Measurements from ENCODE around the gene HRNR.

HRNR gene

GRCh38 chr1:152197361-152197941 lies 26.5 kb downstream of the HRNR start:
- Histone ChIP-seq H3K27me3 (ENCODE audit: control insufficient read depth, insufficient read depth, low read length) (no peaks in the 10 kb centered on the region), H2AFZ (no peak overlapping the region), H3K4me1 (no peaks in the 10 kb centered on the region), H3K79me2 (no peaks in the 10 kb centered on the region), H3K9ac (no peak overlapping the region), H3K4me3 (ENCODE audit: low read depth, low read length) (no peak overlapping the region), H3K9me3 (ENCODE audit: control insufficient read depth, low read length) (no peaks in the 10 kb centered on the region), H3K27ac (no peak overlapping the region), H3K4me2 (ENCODE audit: low read length) (no peak overlapping the region), H3K36me3 (ENCODE audit: control insufficient read depth, insufficient read depth, low read length) (no peaks in the 10 kb centered on the region)
- TF ChIP-seq, protein P1, sequence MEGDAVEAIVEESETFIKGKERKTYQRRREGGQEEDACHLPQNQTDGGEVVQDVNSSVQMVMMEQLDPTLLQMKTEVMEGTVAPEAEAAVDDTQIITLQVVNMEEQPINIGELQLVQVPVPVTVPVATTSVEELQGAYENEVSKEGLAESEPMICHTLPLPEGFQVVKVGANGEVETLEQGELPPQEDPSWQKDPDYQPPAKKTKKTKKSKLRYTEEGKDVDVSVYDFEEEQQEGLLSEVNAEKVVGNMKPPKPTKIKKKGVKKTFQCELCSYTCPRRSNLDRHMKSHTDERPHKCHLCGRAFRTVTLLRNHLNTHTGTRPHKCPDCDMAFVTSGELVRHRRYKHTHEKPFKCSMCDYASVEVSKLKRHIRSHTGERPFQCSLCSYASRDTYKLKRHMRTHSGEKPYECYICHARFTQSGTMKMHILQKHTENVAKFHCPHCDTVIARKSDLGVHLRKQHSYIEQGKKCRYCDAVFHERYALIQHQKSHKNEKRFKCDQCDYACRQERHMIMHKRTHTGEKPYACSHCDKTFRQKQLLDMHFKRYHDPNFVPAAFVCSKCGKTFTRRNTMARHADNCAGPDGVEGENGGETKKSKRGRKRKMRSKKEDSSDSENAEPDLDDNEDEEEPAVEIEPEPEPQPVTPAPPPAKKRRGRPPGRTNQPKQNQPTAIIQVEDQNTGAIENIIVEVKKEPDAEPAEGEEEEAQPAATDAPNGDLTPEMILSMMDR (IDR thresholded peaks at IDR 0.05) = no peak

DNA sequence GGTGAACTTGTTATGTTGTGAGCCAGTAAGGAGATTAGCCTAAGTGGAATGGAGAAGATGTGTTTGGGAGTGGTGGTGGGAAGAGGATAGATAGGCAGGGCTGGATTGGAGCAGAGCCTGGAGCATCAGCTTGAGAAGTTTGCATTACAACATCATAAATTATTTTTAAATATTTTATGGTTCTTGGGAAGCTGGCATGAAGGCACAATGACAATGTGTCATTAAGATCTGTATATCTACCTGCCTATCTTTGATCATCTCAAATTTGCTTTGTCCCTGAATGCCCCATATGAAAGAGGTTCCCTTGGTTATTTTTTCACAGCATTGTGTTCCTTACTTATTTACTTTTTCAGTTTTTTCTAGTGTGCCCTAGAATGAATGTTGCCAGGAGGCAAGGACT lies 32.3 kb downstream of the HRNR start:
- no peak overlapping the region for H3K4me2 ChIP-seq (ENCODE audit: low read length)
- no peak overlapping the region for H3K9ac ChIP-seq
- H3K79me2 ChIP-seq = no peaks in the 10 kb centered on the region
- H3K27ac ChIP-seq = no peak overlapping the region
- TF ChIP-seq, protein P1 (IDR thresholded peaks at IDR 0.05) = no peak
- no peak overlapping the region for H2AFZ ChIP-seq
- no peaks in the 10 kb centered on the region for H3K9me3 ChIP-seq (ENCODE audit: control insufficient read depth, low read length)
- H3K4me3 ChIP-seq (ENCODE audit: low read depth, low read length) = no peak overlapping the region
- H3K27me3 ChIP-seq (ENCODE audit: control insufficient read depth, insufficient read depth, low read length) = no peaks in the 10 kb centered on the region
- no peaks in the 10 kb centered on the region for H3K4me1 ChIP-seq
- H3K36me3 ChIP-seq (ENCODE audit: control insufficient read depth, insufficient read depth, low read length) = no peaks in the 10 kb centered on the region

- no peak overlapping the region for H2AFZ ChIP-seq
- no peaks in the 10 kb centered on the region for H3K27me3 ChIP-seq (ENCODE audit: control insufficient read depth, insufficient read depth, low read length)
- no peaks in the 10 kb centered on the region for H3K4me1 ChIP-seq
- TF ChIP-seq, protein P1 (IDR thresholded peaks at IDR 0.05) = no peak
- no peaks in the 10 kb centered on the region for H3K36me3 ChIP-seq (ENCODE audit: control insufficient read depth, insufficient read depth, low read length)
- H3K4me3 ChIP-seq (ENCODE audit: low read depth, low read length) = no peak overlapping the region
- no peaks in the 10 kb centered on the region for H3K9me3 ChIP-seq (ENCODE audit: control insufficient read depth, low read length)
- no peak overlapping the region for H3K9ac ChIP-seq
- H3K79me2 ChIP-seq = no peaks in the 10 kb centered on the region
- no peak overlapping the region for H3K27ac ChIP-seq
- H3K4me2 ChIP-seq (ENCODE audit: low read length) = no peak overlapping the region
These were observed 32.7 kb downstream of the HRNR start for GRCh38 chr1:152191260-152191659.

GRCh38 chr1:152190589-152190988 lies 33.4 kb downstream of the HRNR start:
- Histone ChIP-seq H3K27me3 (ENCODE audit: control insufficient read depth, insufficient read depth, low read length) (no peaks in the 10 kb centered on the region), H3K4me1 (no peaks in the 10 kb centered on the region), H3K9ac (no peak overlapping the region), H3K36me3 (ENCODE audit: control insufficient read depth, insufficient read depth, low read length) (no peaks in the 10 kb centered on the region), H3K79me2 (no peaks in the 10 kb centered on the region), H3K4me3 (ENCODE audit: low read depth, low read length) (no peak overlapping the region), H3K9me3 (ENCODE audit: control insufficient read depth, low read length) (no peaks in the 10 kb centered on the region), H3K27ac (no peak overlapping the region), H2AFZ (no peak overlapping the region), H3K4me2 (ENCODE audit: low read length) (no peak overlapping the region)
- TF ChIP-seq, protein P1 (IDR thresholded peaks at IDR 0.05) = no peak
